Measurements from ENCODE around the gene SEMA5A.

The SEMA5A gene

GRCh38 chr5:9090381-9091026 is 455.4 kb downstream of the SEMA5A start:
- DNase-seq: no peak

- no peak for DNase-seq
Measured at GRCh38 chr5:9089893-9090292, 456.0 kb downstream of the SEMA5A start.

DNA sequence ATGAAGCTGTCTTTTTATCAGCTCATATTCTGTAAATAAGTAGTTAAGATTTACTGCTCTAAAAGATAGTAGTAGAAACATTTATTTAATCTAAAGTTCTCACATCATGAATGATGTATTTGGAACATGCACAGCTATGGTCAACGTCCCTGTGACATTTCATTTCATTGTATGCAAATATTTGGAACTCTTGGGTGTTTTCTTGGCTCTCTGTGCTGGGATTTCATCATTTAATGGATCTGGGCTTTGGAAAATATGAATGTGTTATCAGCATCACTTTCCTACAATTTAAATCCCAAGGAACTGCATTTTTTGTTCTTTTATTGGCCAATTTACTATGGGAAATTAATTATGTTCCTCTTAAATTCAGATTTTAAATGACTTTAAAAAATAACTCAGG is 462.9 kb downstream of the SEMA5A start:
- no peak for DNase-seq

GRCh38 chr5:9072701-9073100 is 473.2 kb downstream of the SEMA5A start:
- no peak for DNase-seq

GRCh38 chr5:9071524-9071923 is 474.4 kb downstream of the SEMA5A start:
- DNase-seq: no peak

DNA sequence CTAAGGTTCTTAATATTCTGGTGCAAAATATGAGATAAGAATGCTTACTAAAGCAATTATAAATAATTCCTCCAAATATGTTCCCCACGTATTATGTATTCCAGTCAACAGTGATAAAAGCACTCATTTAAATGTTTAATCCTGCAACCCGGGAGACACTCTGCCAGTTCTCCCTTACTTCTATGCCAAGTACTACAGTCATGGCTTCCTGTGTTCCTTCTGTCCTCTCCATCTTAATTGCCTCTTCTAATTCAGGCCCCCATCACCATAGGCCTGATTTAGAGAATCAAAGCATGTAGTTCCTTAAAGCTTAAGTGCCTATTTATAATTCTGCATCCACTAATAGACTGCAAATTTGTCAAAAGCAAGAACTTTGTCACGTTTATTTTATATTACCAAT is 474.8 kb downstream of the SEMA5A start:
- no peak for DNase-seq

- DNase-seq: no peak
Measured at GRCh38 chr5:9069650-9070049, 476.2 kb downstream of the SEMA5A start.

DNA sequence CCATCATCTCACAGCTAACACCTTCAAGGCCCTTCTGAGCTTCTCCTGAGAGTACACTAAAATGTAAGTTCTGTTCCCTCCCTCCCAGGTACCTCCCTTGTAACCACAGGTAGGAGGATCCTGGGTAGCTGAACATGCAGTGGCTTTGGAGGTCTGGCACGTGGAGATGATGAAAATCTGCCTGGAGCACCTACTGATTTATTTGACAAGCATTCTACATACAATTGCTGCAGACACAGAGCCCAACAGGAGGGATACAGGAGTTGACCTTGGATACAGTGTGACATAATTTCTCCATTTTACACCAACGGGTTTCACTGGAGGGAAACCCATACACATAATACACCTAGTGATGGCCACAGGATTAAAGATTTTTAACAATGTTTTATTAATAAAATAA is 478.7 kb downstream of the SEMA5A start:
- no peak for DNase-seq

DNA sequence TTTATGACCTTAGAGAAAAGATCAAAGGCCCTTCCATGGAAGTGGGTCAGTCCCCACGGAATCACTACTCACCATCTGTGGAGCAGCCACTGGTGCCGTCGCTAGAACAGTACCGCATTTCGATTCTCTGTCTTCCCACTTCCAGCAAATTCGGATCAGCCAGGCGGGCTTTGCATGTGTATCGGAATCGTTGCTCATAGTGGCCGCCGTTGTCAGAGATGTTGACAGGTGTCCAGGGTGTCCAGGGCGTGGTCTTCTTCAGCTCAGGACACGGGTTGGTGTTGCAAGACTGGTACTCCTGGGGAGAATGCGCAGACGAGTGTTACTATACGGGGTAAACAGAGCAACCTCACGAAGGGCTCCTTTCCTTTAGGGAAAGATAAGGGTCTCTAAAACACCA is 479.5 kb downstream of the SEMA5A start:
- no peak for DNase-seq

GRCh38 chr5:9063615-9064245 is 482.1 kb downstream of the SEMA5A start:
- no peak for DNase-seq

DNA sequence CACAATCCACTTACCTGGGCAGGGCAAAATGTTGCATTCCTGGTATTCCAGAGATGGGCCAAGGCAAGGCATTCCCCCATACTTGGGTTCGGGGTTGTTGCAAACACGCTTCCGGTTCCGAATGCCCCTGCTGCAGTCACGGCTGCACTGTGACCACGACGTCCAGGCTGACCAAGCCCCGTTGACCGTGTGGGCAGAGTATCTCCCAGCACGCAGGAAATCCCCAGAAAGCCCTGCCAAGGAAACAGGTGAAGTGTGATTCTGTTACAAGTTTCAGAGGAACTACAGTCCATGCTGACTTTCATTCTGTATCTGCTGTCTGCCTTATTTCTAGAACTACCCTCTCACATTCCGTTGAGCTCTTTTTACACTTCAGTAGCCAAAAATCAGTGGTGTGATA is 483.0 kb downstream of the SEMA5A start:
- DNase-seq: no peak

- DNase-seq: no peak
Measured at GRCh38 chr5:9059920-9060691, 485.8 kb downstream of the SEMA5A start.

- no peak for DNase-seq
Measured at GRCh38 chr5:9058666-9059065, 487.2 kb downstream of the SEMA5A start.

DNA sequence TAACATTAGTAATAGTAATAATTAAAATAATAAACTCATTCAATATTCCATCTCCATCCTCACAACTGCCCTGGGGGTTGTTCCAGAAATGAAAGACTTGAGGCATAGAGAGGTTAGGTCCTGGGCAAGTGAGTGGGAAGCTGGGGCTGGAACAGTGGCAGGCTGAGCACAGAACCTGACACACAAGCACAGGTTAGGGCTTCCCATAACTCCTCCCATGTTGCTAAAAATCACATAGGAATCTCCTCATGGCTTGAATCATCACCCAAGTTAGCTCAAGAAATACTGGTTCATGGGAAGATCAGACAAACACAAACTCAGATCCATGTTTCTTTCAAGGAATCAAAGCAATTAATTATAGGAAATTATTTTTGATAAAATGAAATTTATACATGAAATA is 487.7 kb downstream of the SEMA5A start:
- no peak for DNase-seq

DNA sequence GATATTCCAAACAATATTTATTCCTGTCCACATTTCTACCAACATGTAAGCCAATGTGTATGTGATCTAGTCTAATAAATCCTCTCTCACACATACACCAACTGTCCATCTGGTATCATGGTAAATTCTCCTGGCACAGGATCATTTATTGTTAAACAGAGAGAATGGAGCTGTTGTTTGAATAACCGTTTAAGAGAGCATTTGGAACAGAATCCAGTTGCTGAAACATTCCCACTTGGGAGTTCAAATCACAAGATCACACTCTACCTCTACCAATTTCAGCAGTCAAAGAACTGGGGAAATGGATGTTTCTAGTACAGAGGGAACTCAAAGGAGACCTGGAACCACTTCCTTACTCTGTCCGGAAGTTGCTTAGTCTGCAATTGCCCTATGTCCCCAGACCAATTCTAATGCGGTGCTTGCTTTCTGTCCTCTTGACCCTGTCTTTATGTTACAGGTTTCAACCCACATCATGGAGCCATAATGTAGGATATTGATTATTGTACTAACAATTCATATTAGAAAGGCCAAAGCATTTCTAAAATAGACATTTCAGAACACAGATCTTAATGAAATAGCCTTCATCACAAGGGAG is 488.4 kb downstream of the SEMA5A start:
- DNase-seq: no peak

- DNase-seq: no peak
Measured at GRCh38 chr5:9056046-9056445, 489.8 kb downstream of the SEMA5A start.

DNA sequence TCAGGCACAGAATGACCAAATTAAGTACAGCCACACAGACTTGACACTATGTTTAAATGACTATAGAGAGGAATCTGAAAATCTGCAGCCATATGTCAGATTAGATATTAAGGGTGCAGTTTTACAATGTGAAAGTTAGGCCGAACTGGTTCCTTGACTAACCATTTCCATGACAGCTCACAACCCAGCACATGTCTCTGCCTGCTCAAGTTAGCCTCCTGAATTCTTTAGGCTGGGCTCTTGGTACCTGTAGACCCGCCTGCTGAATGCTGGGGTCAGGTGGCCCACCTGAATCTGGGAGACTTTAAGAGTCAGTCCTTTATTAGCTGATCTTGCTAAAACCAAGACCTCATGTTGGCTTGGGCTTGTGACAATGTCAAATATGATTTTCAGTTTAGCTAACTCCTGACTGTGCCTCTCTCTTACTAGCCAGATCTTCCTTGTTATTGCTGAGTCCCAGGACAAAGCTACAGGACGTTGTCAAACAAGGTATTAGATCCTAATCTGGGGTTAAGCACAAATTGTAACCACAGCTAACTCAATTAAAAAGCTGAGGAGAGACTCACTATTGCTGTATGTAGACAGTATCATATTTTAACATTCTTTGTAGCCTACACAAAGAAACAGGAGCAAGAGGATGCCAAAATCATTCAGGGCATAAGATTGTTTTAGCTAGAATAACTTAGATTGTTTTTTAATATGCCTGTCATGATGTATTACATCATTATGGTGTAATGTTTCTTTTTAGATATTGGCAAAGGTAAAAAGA is 490.9 kb downstream of the SEMA5A start:
- DNase-seq: no peak

GRCh38 chr5:9054322-9054721 is 491.6 kb downstream of the SEMA5A start:
- DNase-seq: no peak

- DNase-seq: no peak
Measured at GRCh38 chr5:9052421-9052820, 493.5 kb downstream of the SEMA5A start.

GRCh38 chr5:9051779-9052178 is 494.1 kb downstream of the SEMA5A start:
- DNase-seq: no peak

- no peak for DNase-seq
Measured at GRCh38 chr5:9047932-9048331, 497.9 kb downstream of the SEMA5A start.

DNA sequence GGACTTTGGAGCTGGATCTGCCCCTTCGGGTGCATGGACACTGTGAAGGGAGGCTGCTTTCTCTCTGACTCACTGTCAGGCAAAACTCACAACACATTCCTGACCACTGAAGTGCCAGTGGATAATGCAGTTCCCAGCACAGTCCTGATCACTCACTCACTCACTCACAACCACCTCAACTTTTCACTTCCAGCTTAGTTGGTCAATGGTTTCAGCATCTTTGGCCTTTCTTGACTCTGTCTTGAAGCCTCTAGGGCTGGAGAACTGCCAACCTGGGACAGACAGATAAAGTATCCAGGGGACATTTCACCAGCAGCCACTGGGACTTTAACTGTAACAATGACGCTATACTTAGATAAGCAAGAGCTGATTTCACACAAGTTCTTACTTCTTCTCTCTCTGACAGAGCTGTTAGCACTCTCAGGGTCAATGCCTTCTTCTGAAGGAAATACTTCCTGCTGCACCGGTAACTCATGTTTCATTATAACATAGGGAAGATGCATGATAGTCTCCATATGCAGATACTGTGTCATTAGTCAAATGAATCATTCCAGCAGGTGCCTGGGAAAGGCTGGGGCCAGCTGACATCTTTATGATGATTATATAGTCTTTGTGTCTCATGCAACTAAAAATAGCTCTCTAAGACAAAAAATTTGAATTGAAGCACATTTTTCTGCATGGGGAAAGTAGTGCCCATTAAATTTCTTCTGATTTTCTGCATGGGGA is 499.0 kb downstream of the SEMA5A start:
- no peak for DNase-seq
